Endothelial cell of umbilical vein (primary cell): ENCODE measurements around the gene MAP2K7. TPM values are rescaled to one million over a fixed set of nuclear protein-coding genes. Genes with fewer than 3 reads are reported as not detected.

ENCODE experiments used
- BruUV-seq: library from RNA; stranded (reverse); fragments of 400-500 nt; replicated peaks from 2 replicates; lab custom pipeline; 2021; lab: Mats Ljungman, UMichigan
- CTCF ChIA-PET: fragments of 300-600, 350-600 bp; sonication (Branson Sonifier 250); formaldehyde crosslinking; loops from one replicate; lab custom pipeline; 2021; ENCODE audit warnings: antibody characterized with exemption, inconsistent platforms; lab: Charles Lee
- POLR2A ChIA-PET: fragments of 300-600, 350-600 bp; sonication (Branson Sonifier 250); formaldehyde crosslinking; loops from one replicate; lab custom pipeline; 2021; ENCODE audit warnings: antibody characterized with exemption, inconsistent platforms; lab: Charles Lee
- DNase-seq: peaks from one replicate; pipeline ENCODE4 v3.0.0-alpha.2; 2011; ENCODE audit warnings: low read depth, low spot score
- FAIRE-seq: peaks from 2 replicates; lab custom pipeline; 2011; peaks lifted over from hg19 to GRCh38; lab: Jason Lieb, UNC
- H2AFZ ChIP-seq: 2 replicates; pipeline ENCODE4 v1.6.0; 2012; ENCODE audit warnings: low read depth, low read length, control low read depth, inconsistent platforms
- H3K27ac ChIP-seq: 2 replicates; pipeline ENCODE4 v1.5.1; 2011; ENCODE audit warnings: low read depth, mild to moderate bottlenecking, control low read depth, low read length, moderate library complexity; ENCODE audit not compliant: insufficient read depth
- H3K27me3 ChIP-seq, 2 experiments: 2 replicates each; pipeline versions ENCODE4 v1.6.0 to v1.6.1; 2011; ENCODE audit warnings: low read length in 2 of 2, mixed read lengths in 1 of 2; ENCODE audit not compliant: control insufficient read depth in 2 of 2, insufficient read depth in 2 of 2
- H3K36me3 ChIP-seq, 2 experiments: 2 replicates in 1 of 2; 3 replicates in 1 of 2; pipeline ENCODE4 v1.5.1; 2011; ENCODE audit warnings: low read length in 2 of 2, mild to moderate bottlenecking in 1 of 2, moderate library complexity in 1 of 2; ENCODE audit not compliant: control insufficient read depth in 2 of 2, insufficient read depth in 2 of 2; ENCODE audit errors: extremely low read depth in 1 of 2
- H3K4me1 ChIP-seq: 3 replicates; pipeline ENCODE4 v1.5.1; 2011; ENCODE audit warnings: mild to moderate bottlenecking, low read length; ENCODE audit not compliant: control insufficient read depth, insufficient read depth; ENCODE audit errors: extremely low read depth
- H3K4me2 ChIP-seq: 2 replicates; pipeline ENCODE4 v1.6.1; 2011; ENCODE audit warnings: low read length, control low read depth, mixed read lengths; ENCODE audit not compliant: insufficient read depth
- H3K4me3 ChIP-seq, 3 experiments: fragments of 200-600 bp in 1 of 3; sonication (generic), shearing (Covaris generic) in 1 of 3; replicated peaks in 1 of 3; 2 replicates each; pipeline ENCODE4 v1.5.1; 2011 to 2016; ENCODE audit warnings: control low read depth in 3 of 3, low read length in 3 of 3, mild to moderate bottlenecking in 2 of 3, inconsistent platforms in 1 of 3, low read depth in 1 of 3, moderate library complexity in 1 of 3; ENCODE audit not compliant: insufficient read depth in 1 of 3
- H3K79me2 ChIP-seq: 2 replicates; pipeline ENCODE4 v1.6.0; 2012; ENCODE audit warnings: low read length, inconsistent platforms; ENCODE audit not compliant: control insufficient read depth, insufficient read depth
- H3K9ac ChIP-seq: replicated peaks from 2 replicates; pipeline ENCODE3; 2011; ENCODE audit warnings: low read length, control low read depth; ENCODE audit not compliant: insufficient read depth; ENCODE audit errors: extremely low read depth
- H3K9me1 ChIP-seq: replicated peaks from 3 replicates; pipeline ENCODE4 v1.6.0; 2011; ENCODE audit warnings: mild to moderate bottlenecking, low read length; ENCODE audit not compliant: control insufficient read depth, insufficient read depth; ENCODE audit errors: extremely low read depth
- H3K9me3 ChIP-seq: replicated peaks from 2 replicates; pipeline ENCODE4 v1.5.1; 2012; ENCODE audit warnings: low read length, inconsistent platforms; ENCODE audit not compliant: control insufficient read depth, insufficient read depth
- H4K20me1 ChIP-seq: replicated peaks from 2 replicates; pipeline ENCODE3; 2011; ENCODE audit warnings: mild to moderate bottlenecking, low read length; ENCODE audit not compliant: control insufficient read depth, insufficient read depth; ENCODE audit errors: extremely low read depth
- EZH2 ChIP-seq: IDR thresholded peaks from 2 replicates; pipeline ENCODE4 v1.6.1; 2012; ENCODE audit warnings: borderline replicate concordance, low read depth, mild to moderate bottlenecking, moderate library complexity, low read length, inconsistent platforms; ENCODE audit not compliant: severe bottlenecking
- FOS ChIP-seq: IDR thresholded peaks from 2 replicates; pipeline ENCODE4 v1.6.1; 2011; ENCODE audit warnings: mild to moderate bottlenecking, low read length, moderate library complexity, borderline replicate concordance; ENCODE audit not compliant: insufficient read depth
- GATA2 ChIP-seq: IDR thresholded peaks from 2 replicates; pipeline ENCODE4 v1.7.0; 2011; ENCODE audit warnings: low read depth, mild to moderate bottlenecking, moderate library complexity, mixed read lengths, low read length; ENCODE audit not compliant: insufficient read length, insufficient read depth
- JUN ChIP-seq: IDR thresholded peaks from 2 replicates; pipeline ENCODE4 v1.6.1; 2011; ENCODE audit warnings: borderline replicate concordance, low read depth; ENCODE audit not compliant: insufficient read length, insufficient read depth
- MYC ChIP-seq: IDR thresholded peaks from one replicate; pipeline ENCODE4 v1.6.1; 2011; ENCODE audit warnings: mild to moderate bottlenecking, low read depth, low read length
- POLR2A ChIP-seq: IDR thresholded peaks from 2 replicates; pipeline ENCODE4 v1.6.1; 2012; ENCODE audit warnings: low read depth, mild to moderate bottlenecking, control low read depth, low read length
- POLR2AphosphoS5 ChIP-seq: IDR thresholded peaks from 2 replicates; pipeline ENCODE4 v1.6.1; 2012; ENCODE audit warnings: low read depth, mild to moderate bottlenecking, control low read depth, low read length, moderate library complexity; ENCODE audit not compliant: insufficient read depth
- dilution Hi-C: fragments of 300-500 bp; cut with MboI; formaldehyde crosslinking; loops from one replicate; pipeline ENCODE4 v1.15.0; 2019; ENCODE audit warnings: low sequenced_read_pairs; ENCODE audit not compliant: extremely low pct_ligation_motif_present
- intact Hi-C: fragments of 100-400 bp; cut with micrococcal nuclease; formaldehyde crosslinking; loops from one replicate; pipeline ENCODE4 v1.10.0; 2022
- polyA plus RNA-seq, 4 experiments: library from polyadenylated mRNA; depleted of rRNA in 3 of 4; stranded (reverse) in 3 of 4; unstranded in 1 of 4; fragments of >200 nt; gene quantifications; 2 replicates each; pipeline versions ENCODE4 v1.2.1 to v1.2.3, GENCODE V29; 2011 to 2012; ENCODE audit warnings: missing spikeins in 1 of 4
- total RNA-seq: library from RNA; stranded (reverse); gene quantifications from 2 replicates; pipeline ENCODE4 v1.2.3, GENCODE V29; 2021
- TF ChIP-seq, protein P1 (sequence below): IDR thresholded peaks from 2 replicates; pipeline ENCODE4 v1.6.1; 2011; ENCODE audit not compliant: insufficient read depth, insufficient read length
- TF ChIP-seq, protein P2 (sequence below), 2 donors: IDR thresholded peaks; 1 replicate in 1 of 2; 2 replicates in 1 of 2; pipeline ENCODE4 v1.5.1; 2011; ENCODE audit warnings: low read length in 2 of 2, mild to moderate bottlenecking in 2 of 2, moderate library complexity in 2 of 2, control low read depth in 1 of 2, inconsistent platforms in 1 of 2, low read depth in 1 of 2; ENCODE audit not compliant: insufficient read depth in 1 of 2; ENCODE audit errors: extremely low read depth in 1 of 2

MAP2K7 gene
- total and polyA plus RNA-seq, 2 donors (not counting 3 experiments of a cell fraction or from before 2014, with no cell fraction given) = 13.8 to 36.0 TPM

DNA sequence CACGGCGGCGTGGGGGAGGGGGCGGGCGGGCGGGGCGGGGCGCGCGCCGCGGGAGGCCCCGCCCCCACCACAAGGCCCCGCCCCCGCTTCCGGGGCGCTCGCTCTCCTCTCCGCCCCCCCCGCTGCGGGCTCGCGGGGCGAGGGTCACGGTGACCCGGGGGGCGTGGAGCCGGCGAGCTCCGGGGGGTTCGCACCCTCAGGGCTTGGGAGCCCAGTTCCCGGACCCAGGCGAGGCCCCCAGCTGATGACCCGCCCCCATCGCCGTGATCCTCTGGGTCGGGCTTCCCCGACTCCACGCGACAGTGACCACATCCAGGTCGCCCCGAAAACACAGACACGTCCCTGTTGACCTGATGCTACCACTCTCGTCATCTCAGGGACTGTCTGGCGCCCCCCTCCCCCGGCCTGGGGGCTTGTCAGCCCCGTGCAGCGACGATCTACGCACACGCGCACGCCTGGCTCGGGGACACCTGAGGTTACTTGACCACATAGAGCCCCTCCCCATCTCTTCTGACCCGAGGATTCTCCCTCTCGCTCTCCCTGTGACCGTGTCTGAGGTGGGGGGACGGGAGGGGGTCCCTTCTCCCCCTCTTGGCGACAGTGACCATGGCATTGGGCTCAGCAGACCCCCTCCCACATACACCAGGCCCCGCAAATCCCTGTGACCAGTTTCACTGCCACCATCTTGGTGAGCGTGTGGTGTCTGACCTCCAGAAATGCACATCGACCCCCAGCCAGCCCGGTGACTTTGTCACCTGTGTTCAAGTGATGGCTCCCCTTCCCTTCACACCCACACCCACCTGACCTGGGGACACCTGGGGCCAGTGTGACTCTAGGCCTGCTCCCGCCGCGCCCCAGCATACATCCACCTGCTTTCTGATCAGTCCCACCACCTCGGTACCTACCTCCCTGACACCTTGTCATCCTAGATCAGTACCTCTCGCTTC lies 670 bp downstream of the MAP2K7 start:
- peak overlapping the region; percentile 62 to 93 (median 71) for H3K4me3 ChIP-seq
- no peak for FAIRE-seq

More for the DNA sequence above, 670 bp downstream of the MAP2K7 start:
- Histone ChIP-seq H3K27me3 (no peaks in the 10 kb centered on the region), H3K27ac (peak overlapping the region; percentile 62), H3K4me1 (peaks cover 16% of the 10 kb centered on the region), H3K36me3 (peaks cover 0 to 3% of the 10 kb centered on the region in 2 experiments), H2AFZ (peak overlapping the region; percentile 10), H3K9me3 (no peaks in the 10 kb centered on the region), H3K79me2 (peaks cover 28% of the 10 kb centered on the region), H3K9ac (peak overlapping the region; percentile 73), H3K9me1 (no peaks in the 10 kb centered on the region), H4K20me1 (no peaks in the 10 kb centered on the region), H3K4me2 (peak overlapping the region; percentile 91)
- peak; percentile 21 for DNase-seq
- intact Hi-C loops = no loop called here
- no peak for TF ChIP-seq JUN
- TF ChIP-seq MYC = no peak
- TF ChIP-seq, protein P1, sequence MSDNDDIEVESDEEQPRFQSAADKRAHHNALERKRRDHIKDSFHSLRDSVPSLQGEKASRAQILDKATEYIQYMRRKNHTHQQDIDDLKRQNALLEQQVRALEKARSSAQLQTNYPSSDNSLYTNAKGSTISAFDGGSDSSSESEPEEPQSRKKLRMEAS = no peak
- no peak for TF ChIP-seq POLR2A
- TF ChIP-seq, protein P2, sequence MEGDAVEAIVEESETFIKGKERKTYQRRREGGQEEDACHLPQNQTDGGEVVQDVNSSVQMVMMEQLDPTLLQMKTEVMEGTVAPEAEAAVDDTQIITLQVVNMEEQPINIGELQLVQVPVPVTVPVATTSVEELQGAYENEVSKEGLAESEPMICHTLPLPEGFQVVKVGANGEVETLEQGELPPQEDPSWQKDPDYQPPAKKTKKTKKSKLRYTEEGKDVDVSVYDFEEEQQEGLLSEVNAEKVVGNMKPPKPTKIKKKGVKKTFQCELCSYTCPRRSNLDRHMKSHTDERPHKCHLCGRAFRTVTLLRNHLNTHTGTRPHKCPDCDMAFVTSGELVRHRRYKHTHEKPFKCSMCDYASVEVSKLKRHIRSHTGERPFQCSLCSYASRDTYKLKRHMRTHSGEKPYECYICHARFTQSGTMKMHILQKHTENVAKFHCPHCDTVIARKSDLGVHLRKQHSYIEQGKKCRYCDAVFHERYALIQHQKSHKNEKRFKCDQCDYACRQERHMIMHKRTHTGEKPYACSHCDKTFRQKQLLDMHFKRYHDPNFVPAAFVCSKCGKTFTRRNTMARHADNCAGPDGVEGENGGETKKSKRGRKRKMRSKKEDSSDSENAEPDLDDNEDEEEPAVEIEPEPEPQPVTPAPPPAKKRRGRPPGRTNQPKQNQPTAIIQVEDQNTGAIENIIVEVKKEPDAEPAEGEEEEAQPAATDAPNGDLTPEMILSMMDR (IDR thresholded peaks at IDR 0.05; ENCODE audit: extremely low read depth in 1 of 2, insufficient read depth in 1 of 2, low read depth in 1 of 2, low read length in 2 of 2) = no peak
- no peak for TF ChIP-seq GATA2
- no peak for TF ChIP-seq POLR2AphosphoS5
- TF ChIP-seq EZH2 = no peak
- no peak for TF ChIP-seq FOS
- TSS peak; percentile 58 for BruUV-seq
- dilution Hi-C loops = no loop called here
- ChIA-PET CTCF (interaction anchor here (0.7 to 2.2 kb wide), 14 partner anchors 12 to 336 kb away, joined by 3 to 17 read pairs (median 4); partner anchors contain the start of genes SNAPC2, TIMM44 and TRAPPC5), POLR2A (interaction anchor here (0.8 to 1.0 kb wide), 3 partner anchors 7 to 16 kb away, joined by 3 to 13 read pairs (median 4); partner anchors contain the start of gene SNAPC2)
